HepG2 (cell line): ENCODE results near the gene SLC16A3. TPM values are rescaled to one million over a fixed set of nuclear protein-coding genes. Genes with fewer than 3 reads are reported as not detected.

Experiments used
- ARNT2 ChIP-seq: sonication (generic); formaldehyde crosslinking; IDR thresholded peaks from 2 replicates; pipeline ENCODE4 v1.8.0; 2022; ENCODE audit warnings: mild to moderate bottlenecking, low read depth, missing genetic modification reagents, moderate library complexity
- BRF2 ChIP-seq: sonication (generic); formaldehyde crosslinking; IDR thresholded peaks from 2 replicates; pipeline ENCODE4 v1.8.1; 2022; ENCODE audit warnings: mild to moderate bottlenecking, missing genetic modification reagents
- EED ChIP-seq: sonication (generic); formaldehyde crosslinking; IDR thresholded peaks from 2 replicates; pipeline ENCODE4 v1.5.0; 2020; ENCODE audit warnings: mild to moderate bottlenecking, missing genetic modification reagents
- ELF3 ChIP-seq: IDR thresholded peaks from 2 replicates; pipeline ENCODE4 v1.6.1; 2016; ENCODE audit warnings: missing genetic modification reagents, missing compliant biosample characterization
- GABPB1 ChIP-seq: IDR thresholded peaks from 2 replicates; pipeline ENCODE4 v1.6.1; 2016; ENCODE audit warnings: mild to moderate bottlenecking, missing genetic modification reagents, moderate library complexity, missing compliant biosample characterization
- HNRNPK ChIP-seq: fragments of 200-400 bp; formaldehyde crosslinking; IDR thresholded peaks from 2 replicates; pipeline ENCODE4 v1.6.1; 2018; ENCODE audit warnings: low read length, low read depth, moderate library complexity, mild to moderate bottlenecking; ENCODE audit not compliant: poor library complexity, severe bottlenecking
- HOXA3 ChIP-seq: sonication (generic); formaldehyde crosslinking; IDR thresholded peaks from 2 replicates; pipeline ENCODE4 v1.5.0; 2020; ENCODE audit warnings: missing genetic modification reagents
- ISL2 ChIP-seq: sonication (generic); formaldehyde crosslinking; IDR thresholded peaks from 2 replicates; pipeline ENCODE4 v1.5.0; 2020; ENCODE audit warnings: missing genetic modification reagents
- KLF13 ChIP-seq: sonication (generic); formaldehyde crosslinking; IDR thresholded peaks from 2 replicates; pipeline ENCODE4 v1.4.0; 2020; ENCODE audit warnings: mild to moderate bottlenecking, missing genetic modification reagents
- MAF1 ChIP-seq: sonication (generic); formaldehyde crosslinking; IDR thresholded peaks from 2 replicates; pipeline ENCODE4 v1.5.0; 2020; ENCODE audit warnings: missing genetic modification reagents, borderline replicate concordance
- MEF2D ChIP-seq: sonication (generic); formaldehyde crosslinking; IDR thresholded peaks from 2 replicates; pipeline ENCODE4 v1.5.1; 2020; ENCODE audit warnings: mild to moderate bottlenecking, missing genetic modification reagents
- MEIS1 ChIP-seq: sonication (generic); formaldehyde crosslinking; IDR thresholded peaks from 2 replicates; pipeline ENCODE4 v1.9.0; 2021; ENCODE audit warnings: mild to moderate bottlenecking, missing genetic modification reagents, moderate library complexity, borderline replicate concordance
- NFYB ChIP-seq: sonication (generic); formaldehyde crosslinking; IDR thresholded peaks from 2 replicates; pipeline ENCODE4 v1.4.0; 2020; ENCODE audit warnings: missing genetic modification reagents
- PHF21A ChIP-seq: sonication (generic); formaldehyde crosslinking; IDR thresholded peaks from 2 replicates; pipeline ENCODE4 v1.5.0; 2020; ENCODE audit warnings: mild to moderate bottlenecking, missing genetic modification reagents
- RCOR2 ChIP-seq: IDR thresholded peaks from 2 replicates; pipeline ENCODE4 v1.6.1; 2016; ENCODE audit warnings: missing biosample characterization, missing genetic modification reagents
- REST ChIP-seq, 2 experiments: IDR thresholded peaks; 2 replicates each; pipeline ENCODE4 v1.6.1; 2011 to 2012; ENCODE audit warnings: low read length in 2 of 2, borderline replicate concordance in 1 of 2, low read depth in 1 of 2, mild to moderate bottlenecking in 1 of 2, moderate library complexity in 1 of 2
- RFXANK ChIP-seq: IDR thresholded peaks from 2 replicates; pipeline ENCODE4 v1.6.1; 2016
- SIX1 ChIP-seq: sonication (generic); formaldehyde crosslinking; IDR thresholded peaks from 2 replicates; pipeline ENCODE4 v1.4.0; 2020; ENCODE audit warnings: missing genetic modification reagents, borderline replicate concordance
- TEAD2 ChIP-seq: sonication (generic); formaldehyde crosslinking; IDR thresholded peaks from 2 replicates; pipeline ENCODE4 v1.9.0; 2021; ENCODE audit warnings: missing genetic modification reagents
- ZBTB26 ChIP-seq: IDR thresholded peaks from 2 replicates; pipeline ENCODE4 v1.6.1; 2016; ENCODE audit warnings: missing compliant biosample characterization, missing genetic modification reagents, borderline replicate concordance
- ZFP41 ChIP-seq: sonication (generic); formaldehyde crosslinking; IDR thresholded peaks from 2 replicates; pipeline ENCODE4 v1.4.0; 2020; ENCODE audit warnings: mild to moderate bottlenecking, missing genetic modification reagents, borderline replicate concordance
- ZNF329 ChIP-seq: sonication (generic); formaldehyde crosslinking; IDR thresholded peaks from 2 replicates; pipeline ENCODE4 v1.9.0; 2021; ENCODE audit warnings: low read depth, mild to moderate bottlenecking, missing genetic modification reagents
- ZNF33B ChIP-seq: sonication (generic); formaldehyde crosslinking; IDR thresholded peaks from 2 replicates; pipeline ENCODE4 v1.5.1; 2020; ENCODE audit warnings: mild to moderate bottlenecking, missing genetic modification reagents
- ZNF550 ChIP-seq: sonication (generic); formaldehyde crosslinking; IDR thresholded peaks from 2 replicates; pipeline ENCODE4 v1.4.0; 2020; ENCODE audit warnings: mild to moderate bottlenecking, missing genetic modification reagents, borderline replicate concordance
- ZNF598 ChIP-seq: sonication (generic); formaldehyde crosslinking; IDR thresholded peaks from 2 replicates; pipeline ENCODE4 v1.5.1; 2020; ENCODE audit warnings: mild to moderate bottlenecking, missing genetic modification reagents, borderline replicate concordance
- polyA plus RNA-seq, 8 experiments: library from polyadenylated mRNA; depleted of rRNA in 3 of 8; stranded (reverse) in 7 of 8; unstranded in 1 of 8; fragments of >200 nt; fragmentation: Illumina TruSeq in 4 of 8; extraction: Trizol in 4 of 8; gene quantifications; 2 replicates each; pipeline versions ENCODE4 v1.2.1 to v1.2.3, GENCODE V29; 2011 to 2016; ENCODE audit warnings: low read depth in 4 of 8, missing spikeins in 1 of 8, mixed read lengths in 1 of 8; ENCODE audit not compliant: insufficient read depth in 1 of 8
- total RNA-seq, 5 experiments: library from RNA; depleted of rRNA; stranded (reverse); fragments of >200 nt; fragmentation: Illumina TruSeq; extraction: Trizol; gene quantifications; 2 replicates each; pipeline ENCODE4 v1.2.3, GENCODE V29; 2016; ENCODE audit warnings: low read depth in 1 of 5

The SLC16A3 gene
- total and polyA plus RNA-seq, 2 of the 13 experiments (the other 11 are each of a cell fraction or from before 2014, with no cell fraction given): 242 to 349 TPM

GRCh38 chr17:82228842-82229697 lies at the start of gene SLC16A3 (continued):
- TF ChIP-seq MEF2D (CRISPR knock-in tag) (no peak), KLF13 (CRISPR knock-in tag) (no peak), ZNF33B (CRISPR knock-in tag) (no peak), GABPB1 (no peak; the same call in 1 of the 2 replicates), RCOR2 (no peak), REST (IDR thresholded peaks at IDR 0.05; ENCODE audit: borderline replicate concordance in 1 of 2, low read depth in 1 of 2, low read length in 2 of 2) (peak in 1 of 2 experiments; percentile 47; a peak in 1 of 4 replicates), TEAD2 (peak; percentile 73; the same call in 1 of the 2 replicates), MAF1 (no peak), ISL2 (no peak), ZBTB26 (no peak), ZNF550 (CRISPR knock-in tag) (no peak), HNRNPK (peak; percentile 68), ZFP41 (no peak), MEIS1 (CRISPR knock-in tag) (peak; percentile 45), NFYB (CRISPR knock-in tag) (no peak), PHF21A (CRISPR knock-in tag) (0 out of 2 replicates have a peak, but pooled peaks have one; percentile 21), ZNF598 (CRISPR knock-in tag) (0 out of 2 replicates have a peak, but pooled peaks have one; percentile 38), RFXANK (CRISPR knock-in tag) (no peak), BRF2 (CRISPR knock-in tag) (peak; percentile 68; the same call in 1 of the 2 replicates), ZNF329 (CRISPR knock-in tag) (peak; percentile 89), HOXA3 (CRISPR knock-in tag) (peak; percentile 29; the same call in 1 of the 2 replicates), ELF3 (CRISPR knock-in tag) (peak; percentile 45; the same call in 1 of the 2 replicates), ARNT2 (CRISPR knock-in tag) (peak; percentile 74; the same call in 1 of the 2 replicates), EED (CRISPR knock-in tag) (no peak), SIX1 (CRISPR knock-in tag) (no peak)
